ENCODE data around the gene ENTPD1.
"Not testable (repeated sequence)": the region's sequence is repeated elsewhere in the genome, so short reads cannot be mapped to it uniquely, and the experiment has no call there.

ENTPD1 gene

DNA sequence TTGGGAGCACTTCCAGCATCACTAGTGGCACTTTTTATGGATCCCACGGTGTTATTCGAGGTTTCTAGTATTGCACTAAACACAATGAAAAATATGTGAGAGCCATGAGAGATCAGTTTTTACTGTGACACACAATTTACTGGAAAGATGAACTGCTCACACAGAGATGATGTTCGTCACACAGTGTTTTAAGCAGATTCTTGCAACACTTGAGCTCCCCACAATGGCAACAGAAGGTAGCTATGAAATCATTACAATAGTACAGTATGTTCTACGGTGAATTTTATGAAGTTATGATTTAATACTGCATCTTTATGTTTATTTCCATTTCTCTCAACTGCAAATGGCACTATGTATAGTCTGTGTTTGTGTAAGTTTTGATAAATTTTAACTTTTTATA is 27.4 kb upstream of the ENTPD1 start:
- no peak overlapping the region for H3K4me3 ChIP-seq (ENCODE audit: low read depth, low read length)
- TF ChIP-seq, protein P1, sequence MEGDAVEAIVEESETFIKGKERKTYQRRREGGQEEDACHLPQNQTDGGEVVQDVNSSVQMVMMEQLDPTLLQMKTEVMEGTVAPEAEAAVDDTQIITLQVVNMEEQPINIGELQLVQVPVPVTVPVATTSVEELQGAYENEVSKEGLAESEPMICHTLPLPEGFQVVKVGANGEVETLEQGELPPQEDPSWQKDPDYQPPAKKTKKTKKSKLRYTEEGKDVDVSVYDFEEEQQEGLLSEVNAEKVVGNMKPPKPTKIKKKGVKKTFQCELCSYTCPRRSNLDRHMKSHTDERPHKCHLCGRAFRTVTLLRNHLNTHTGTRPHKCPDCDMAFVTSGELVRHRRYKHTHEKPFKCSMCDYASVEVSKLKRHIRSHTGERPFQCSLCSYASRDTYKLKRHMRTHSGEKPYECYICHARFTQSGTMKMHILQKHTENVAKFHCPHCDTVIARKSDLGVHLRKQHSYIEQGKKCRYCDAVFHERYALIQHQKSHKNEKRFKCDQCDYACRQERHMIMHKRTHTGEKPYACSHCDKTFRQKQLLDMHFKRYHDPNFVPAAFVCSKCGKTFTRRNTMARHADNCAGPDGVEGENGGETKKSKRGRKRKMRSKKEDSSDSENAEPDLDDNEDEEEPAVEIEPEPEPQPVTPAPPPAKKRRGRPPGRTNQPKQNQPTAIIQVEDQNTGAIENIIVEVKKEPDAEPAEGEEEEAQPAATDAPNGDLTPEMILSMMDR (IDR thresholded peaks at IDR 0.05; ENCODE audit: borderline replicate concordance, insufficient read depth, low read depth, low read length): no peak

GRCh38 chr10:95729323-95730055 is 26.5 kb upstream of the ENTPD1 start:
- TF ChIP-seq, protein P1 (IDR thresholded peaks at IDR 0.05; ENCODE audit: borderline replicate concordance, insufficient read depth, low read depth, low read length): no peak
- H3K4me3 ChIP-seq (ENCODE audit: low read depth, low read length): no peak overlapping the region

DNA sequence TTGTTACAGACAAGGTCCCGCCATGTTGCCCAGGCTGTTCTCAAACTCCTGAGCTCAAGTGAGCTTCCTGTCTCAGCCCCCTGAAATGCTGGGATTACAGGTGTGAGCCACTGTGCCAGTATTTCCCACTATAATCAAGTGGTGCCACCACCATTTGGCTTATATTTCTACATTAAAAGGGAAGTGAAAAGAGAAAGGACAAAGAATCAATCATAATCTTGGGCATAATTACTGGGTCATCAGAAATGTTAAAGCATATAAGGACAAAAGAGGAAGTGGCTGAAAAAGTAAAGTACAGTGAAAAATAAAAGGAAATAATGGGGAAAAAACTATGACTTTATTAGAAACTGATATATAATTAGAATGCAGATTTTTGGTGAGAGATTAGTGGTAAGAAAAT is 25.7 kb upstream of the ENTPD1 start:
- H3K4me3 ChIP-seq (ENCODE audit: low read depth, low read length): no peak overlapping the region
- TF ChIP-seq, protein P1 (IDR thresholded peaks at IDR 0.05; ENCODE audit: borderline replicate concordance, insufficient read depth, low read depth, low read length): no peak

DNA sequence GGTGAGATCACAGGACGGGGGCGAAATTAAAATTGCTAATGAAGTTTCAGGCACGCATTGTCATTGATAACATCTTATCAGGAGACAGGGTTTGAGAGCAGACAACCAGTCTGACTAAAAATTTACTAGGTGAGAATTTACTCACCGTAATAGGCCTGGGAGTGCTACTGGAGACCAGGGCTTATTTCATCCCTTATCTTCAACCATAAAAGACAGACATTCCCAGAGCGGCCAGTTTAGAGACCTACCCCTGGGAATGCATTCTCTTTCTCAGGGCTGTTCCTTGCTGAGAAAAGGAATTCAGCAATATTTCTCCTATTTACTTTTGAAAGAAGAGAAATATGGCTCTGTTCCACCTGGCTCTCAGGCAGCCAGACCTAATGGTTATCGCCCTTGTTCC is 23.1 kb upstream of the ENTPD1 start:
- not testable (repeated sequence) for H3K4me3 ChIP-seq (ENCODE audit: low read depth, low read length)

DNA sequence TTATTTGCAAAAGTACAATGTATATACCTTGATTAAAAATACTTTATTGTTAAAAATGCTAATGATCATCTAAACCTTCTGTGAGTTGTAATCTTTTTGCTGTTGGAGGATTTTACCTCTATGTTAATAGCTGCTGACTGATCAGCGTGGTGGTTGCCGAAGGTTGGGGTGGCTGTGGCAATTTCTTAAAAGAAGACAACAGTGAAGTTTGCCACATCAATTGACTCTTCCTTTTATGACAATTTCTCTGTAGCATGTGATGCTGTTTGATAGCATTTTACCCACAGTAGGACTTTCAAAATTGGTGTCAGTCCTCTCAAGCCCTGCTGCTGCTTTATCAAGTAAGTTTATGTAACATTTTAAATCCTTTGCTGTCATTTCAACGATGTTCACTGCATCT is 16.9 kb upstream of the ENTPD1 start:
- TF ChIP-seq, protein P1 (IDR thresholded peaks at IDR 0.05; ENCODE audit: borderline replicate concordance, insufficient read depth, low read depth, low read length): no peak
- H3K4me3 ChIP-seq (ENCODE audit: low read depth, low read length): no peak overlapping the region

DNA sequence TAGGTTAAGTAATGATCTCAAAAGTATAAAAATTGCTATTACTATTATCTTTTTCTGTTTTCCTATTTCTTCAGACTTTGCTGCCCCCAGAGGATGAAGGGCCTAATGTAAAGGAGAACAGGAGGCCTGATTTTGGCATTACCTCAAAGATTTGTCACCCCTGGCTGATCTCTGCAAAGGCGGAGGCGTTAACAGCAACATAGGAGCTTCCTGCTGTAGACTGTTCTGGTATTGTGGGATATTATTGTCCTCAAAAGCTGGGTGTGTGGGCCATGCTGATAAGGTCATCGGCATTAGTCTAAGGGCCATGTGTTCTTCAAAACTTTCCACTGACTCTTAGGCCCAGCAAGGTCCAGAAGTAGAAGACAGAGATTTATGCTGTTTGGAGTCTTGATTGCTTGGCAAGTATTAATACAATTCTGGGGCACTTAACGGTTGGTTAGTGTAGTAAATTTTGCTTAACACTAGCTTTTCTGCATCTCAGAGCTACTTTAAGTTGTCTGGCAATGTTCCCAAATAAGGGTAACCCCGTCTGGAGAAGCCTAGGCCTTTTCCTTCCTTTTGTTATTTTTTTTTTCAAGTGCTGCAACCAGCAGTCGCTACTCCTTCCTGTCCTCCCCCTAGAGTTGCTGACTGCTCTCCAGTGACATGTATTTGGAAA is 14.0 kb upstream of the ENTPD1 start:
- TF ChIP-seq, protein P1 (IDR thresholded peaks at IDR 0.05; ENCODE audit: borderline replicate concordance, insufficient read depth, low read depth, low read length): 0 out of 2 replicates have a peak, but pooled peaks have one; percentile 31
- peak overlapping the region; percentile 36 for H3K4me3 ChIP-seq (ENCODE audit: low read depth, low read length)

DNA sequence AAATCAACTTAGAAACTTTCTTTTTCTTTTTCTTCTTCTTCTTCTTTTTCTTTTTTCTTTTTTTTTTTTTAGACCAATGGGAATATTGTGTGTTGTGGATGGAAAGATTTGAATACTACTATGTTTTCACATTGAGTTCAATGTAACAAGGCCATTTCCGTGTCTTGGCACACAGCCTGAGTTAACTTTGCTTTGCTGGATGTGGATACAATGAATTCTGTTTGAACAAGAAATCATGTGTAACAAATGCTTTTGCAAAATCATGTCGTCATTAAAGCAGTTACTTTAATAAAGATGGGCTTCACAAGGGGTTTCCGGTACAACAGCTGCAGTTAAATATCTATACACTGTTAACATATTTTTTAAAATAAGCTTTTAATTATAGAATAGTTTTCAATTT is 13.5 kb upstream of the ENTPD1 start:
- TF ChIP-seq, protein P1 (IDR thresholded peaks at IDR 0.05; ENCODE audit: borderline replicate concordance, insufficient read depth, low read depth, low read length): no peak
- peak overlapping the region; percentile 36 for H3K4me3 ChIP-seq (ENCODE audit: low read depth, low read length)
